SK-N-SH (cell line): ENCODE data around the gene HS3ST4.

Experiments used
- EP300 ChIP-seq, 2 experiments: IDR thresholded peaks; 2 replicates each; pipeline versions ENCODE4 v1.4.0 to v1.6.1; 2012; ENCODE audit warnings: borderline replicate concordance in 1 of 2, low read depth in 1 of 2, low read length in 1 of 2
- FOSL2 ChIP-seq: IDR thresholded peaks from 2 replicates; pipeline ENCODE4 v1.4.0; 2012; ENCODE audit warnings: low read depth, mild to moderate bottlenecking, moderate library complexity, borderline replicate concordance
- GABPA ChIP-seq: IDR thresholded peaks from 2 replicates; pipeline ENCODE4 v1.4.0; 2012; ENCODE audit warnings: low read depth, mild to moderate bottlenecking
- GATA2 ChIP-seq: sonication (generic); formaldehyde crosslinking; IDR thresholded peaks from 2 replicates; pipeline ENCODE4 v1.5.0; 2020; ENCODE audit warnings: mild to moderate bottlenecking, missing genetic modification reagents
- NFIC ChIP-seq: IDR thresholded peaks from 2 replicates; pipeline ENCODE4 v1.4.0; 2012; ENCODE audit warnings: borderline replicate concordance
- RAD21 ChIP-seq: IDR thresholded peaks from 2 replicates; pipeline ENCODE4 v1.6.1; 2012; ENCODE audit warnings: mild to moderate bottlenecking, low read length
- TF ChIP-seq, protein P1 (sequence below): fragments of 150-350 bp; IDR thresholded peaks from 2 replicates; pipeline ENCODE4 v1.6.1; 2017; ENCODE audit warnings: antibody characterized with exemption, low read length, low read depth, borderline replicate concordance
- TF ChIP-seq, protein P2 (sequence below): fragments of 200-600 bp; sonication (generic); IDR thresholded peaks from 2 replicates; pipeline ENCODE4 v1.6.1; 2017; ENCODE audit warnings: antibody characterized with exemption, mild to moderate bottlenecking, moderate library complexity
- TF ChIP-seq, protein P3 (sequence below): IDR thresholded peaks from 2 replicates; pipeline ENCODE4 v1.4.0; 2012; ENCODE audit warnings: low read depth
- TF ChIP-seq, protein P4 (sequence below): IDR thresholded peaks from 2 replicates; pipeline ENCODE4 v1.4.0; 2012; ENCODE audit warnings: low read depth, borderline replicate concordance

- TF ChIP-seq, protein P1, sequence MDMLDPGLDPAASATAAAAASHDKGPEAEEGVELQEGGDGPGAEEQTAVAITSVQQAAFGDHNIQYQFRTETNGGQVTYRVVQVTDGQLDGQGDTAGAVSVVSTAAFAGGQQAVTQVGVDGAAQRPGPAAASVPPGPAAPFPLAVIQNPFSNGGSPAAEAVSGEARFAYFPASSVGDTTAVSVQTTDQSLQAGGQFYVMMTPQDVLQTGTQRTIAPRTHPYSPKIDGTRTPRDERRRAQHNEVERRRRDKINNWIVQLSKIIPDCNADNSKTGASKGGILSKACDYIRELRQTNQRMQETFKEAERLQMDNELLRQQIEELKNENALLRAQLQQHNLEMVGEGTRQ, result no peak
- TF ChIP-seq, protein P2, sequence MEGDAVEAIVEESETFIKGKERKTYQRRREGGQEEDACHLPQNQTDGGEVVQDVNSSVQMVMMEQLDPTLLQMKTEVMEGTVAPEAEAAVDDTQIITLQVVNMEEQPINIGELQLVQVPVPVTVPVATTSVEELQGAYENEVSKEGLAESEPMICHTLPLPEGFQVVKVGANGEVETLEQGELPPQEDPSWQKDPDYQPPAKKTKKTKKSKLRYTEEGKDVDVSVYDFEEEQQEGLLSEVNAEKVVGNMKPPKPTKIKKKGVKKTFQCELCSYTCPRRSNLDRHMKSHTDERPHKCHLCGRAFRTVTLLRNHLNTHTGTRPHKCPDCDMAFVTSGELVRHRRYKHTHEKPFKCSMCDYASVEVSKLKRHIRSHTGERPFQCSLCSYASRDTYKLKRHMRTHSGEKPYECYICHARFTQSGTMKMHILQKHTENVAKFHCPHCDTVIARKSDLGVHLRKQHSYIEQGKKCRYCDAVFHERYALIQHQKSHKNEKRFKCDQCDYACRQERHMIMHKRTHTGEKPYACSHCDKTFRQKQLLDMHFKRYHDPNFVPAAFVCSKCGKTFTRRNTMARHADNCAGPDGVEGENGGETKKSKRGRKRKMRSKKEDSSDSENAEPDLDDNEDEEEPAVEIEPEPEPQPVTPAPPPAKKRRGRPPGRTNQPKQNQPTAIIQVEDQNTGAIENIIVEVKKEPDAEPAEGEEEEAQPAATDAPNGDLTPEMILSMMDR, result no peak
- TF ChIP-seq RAD21 (no peak), GABPA (no peak), FOSL2 (no peak), EP300 (IDR thresholded peaks at IDR 0.05; ENCODE audit: borderline replicate concordance in 1 of 2, low read depth in 1 of 2, low read length in 1 of 2) (no peak), GATA2 (no peak), NFIC (no peak)
- TF ChIP-seq, protein P3, sequence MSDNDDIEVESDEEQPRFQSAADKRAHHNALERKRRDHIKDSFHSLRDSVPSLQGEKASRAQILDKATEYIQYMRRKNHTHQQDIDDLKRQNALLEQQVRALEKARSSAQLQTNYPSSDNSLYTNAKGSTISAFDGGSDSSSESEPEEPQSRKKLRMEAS, result no peak
- TF ChIP-seq, protein P4, sequence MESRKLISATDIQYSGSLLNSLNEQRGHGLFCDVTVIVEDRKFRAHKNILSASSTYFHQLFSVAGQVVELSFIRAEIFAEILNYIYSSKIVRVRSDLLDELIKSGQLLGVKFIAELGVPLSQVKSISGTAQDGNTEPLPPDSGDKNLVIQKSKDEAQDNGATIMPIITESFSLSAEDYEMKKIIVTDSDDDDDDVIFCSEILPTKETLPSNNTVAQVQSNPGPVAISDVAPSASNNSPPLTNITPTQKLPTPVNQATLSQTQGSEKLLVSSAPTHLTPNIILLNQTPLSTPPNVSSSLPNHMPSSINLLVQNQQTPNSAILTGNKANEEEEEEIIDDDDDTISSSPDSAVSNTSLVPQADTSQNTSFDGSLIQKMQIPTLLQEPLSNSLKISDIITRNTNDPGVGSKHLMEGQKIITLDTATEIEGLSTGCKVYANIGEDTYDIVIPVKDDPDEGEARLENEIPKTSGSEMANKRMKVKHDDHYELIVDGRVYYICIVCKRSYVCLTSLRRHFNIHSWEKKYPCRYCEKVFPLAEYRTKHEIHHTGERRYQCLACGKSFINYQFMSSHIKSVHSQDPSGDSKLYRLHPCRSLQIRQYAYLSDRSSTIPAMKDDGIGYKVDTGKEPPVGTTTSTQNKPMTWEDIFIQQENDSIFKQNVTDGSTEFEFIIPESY, result no peak
Observed at GRCh38 chr16:26111900-26112299, 420.1 kb downstream of the HS3ST4 start.
